K562 (cell line): Measurements from ENCODE around the gene ETS2. TPM values are rescaled to one million over a fixed set of nuclear protein-coding genes. Genes with fewer than 3 reads are reported as not detected.
A peak's percentile ranks its signal among the peaks of the same experiment; 100 is the strongest.

Experiments used
- C11orf30 ChIP-seq: fragments of 450-650 bp; IDR thresholded peaks from 2 replicates; pipeline ENCODE4 v1.6.1; 2016; ENCODE audit warnings: low read depth, mild to moderate bottlenecking
- FOXM1 ChIP-seq, 2 experiments: fragments of 450-650 bp in 1 of 2; sonication (generic) in 1 of 2; formaldehyde crosslinking in 1 of 2; IDR thresholded peaks; 2 replicates each; pipeline versions ENCODE4 v1.6.1 to v1.9.0; 2017 to 2022; ENCODE audit warnings: low read depth in 2 of 2, mild to moderate bottlenecking in 2 of 2, missing genetic modification reagents in 1 of 2, moderate library complexity in 1 of 2
- IRF9 ChIP-seq: fragments of 450-650 bp; IDR thresholded peaks from 2 replicates; pipeline ENCODE4 v1.6.1; 2016; ENCODE audit warnings: missing biosample characterization, missing genetic modification characterization
- MAFK ChIP-seq: IDR thresholded peaks from 2 replicates; pipeline ENCODE4 v1.6.1; 2011; ENCODE audit warnings: low read length, improper control_type of control experiment
- MYBL2 ChIP-seq, 2 experiments: fragments of 450-650 bp in 1 of 2; sonication (generic) in 1 of 2; formaldehyde crosslinking in 1 of 2; IDR thresholded peaks; 2 replicates each; pipeline versions ENCODE4 v1.6.1 to v1.8.1; 2017 to 2022; ENCODE audit warnings: borderline replicate concordance in 1 of 2, inconsistent platforms in 1 of 2, low read depth in 1 of 2, mild to moderate bottlenecking in 1 of 2, missing genetic modification reagents in 1 of 2, moderate library complexity in 1 of 2
- MYC ChIP-seq, 2 experiments: fragments of 250-450 bp in 1 of 2; sonication (Bioruptor Pico) in 1 of 2; IDR thresholded peaks; 2 replicates each; pipeline versions ENCODE4 v1.5.1 to v1.6.1; 2012 to 2021; ENCODE audit warnings: low read depth in 2 of 2, borderline replicate concordance in 1 of 2, improper control_type of control experiment in 1 of 2, low read length in 1 of 2, mild to moderate bottlenecking in 1 of 2, moderate library complexity in 1 of 2
- NR2C1 ChIP-seq, 2 experiments: fragments of 450-650 bp; IDR thresholded peaks; 2 replicates each; pipeline ENCODE4 v1.6.1; 2017; ENCODE audit warnings: mild to moderate bottlenecking in 2 of 2, antibody characterized with exemption in 1 of 2, inconsistent platforms in 1 of 2, missing compliant biosample characterization in 1 of 2, missing genetic modification characterization in 1 of 2
- SMARCA4 ChIP-seq: fragments of 450-650 bp; IDR thresholded peaks from 2 replicates; pipeline ENCODE4 v1.6.1; 2016
- SMARCE1 ChIP-seq: fragments of 450-650 bp; IDR thresholded peaks from 2 replicates; pipeline ENCODE4 v1.7.1; 2016; ENCODE audit warnings: mild to moderate bottlenecking
- STAG1 ChIP-seq: sonication (generic); formaldehyde crosslinking; IDR thresholded peaks from 2 replicates; pipeline ENCODE4 v1.5.0; 2020; ENCODE audit warnings: missing genetic modification reagents, borderline replicate concordance
- TCF7L2 ChIP-seq: fragments of 150-350 bp; IDR thresholded peaks from 2 replicates; pipeline ENCODE4 v1.6.1; 2016; ENCODE audit warnings: low read depth, mild to moderate bottlenecking, low read length, moderate library complexity
- TCFL5 ChIP-seq: fragments of 250-450 bp; sonication (Bioruptor Pico); conservative IDR thresholded peaks from 2 replicates; pipeline ENCODE4 v1.6.1; 2021; ENCODE audit warnings: mild to moderate bottlenecking, moderate library complexity, matching md5 sums
- ZNF639 ChIP-seq, 2 experiments: fragments of 200-800 bp in 1 of 2; sonication (Bioruptor generic) in 1 of 2; sonication (generic) in 1 of 2; formaldehyde crosslinking in 1 of 2; IDR thresholded peaks in 1 of 2; conservative IDR thresholded peaks in 1 of 2; 2 replicates each; pipeline versions ENCODE4 v1.5.0 to v1.6.1; 2016 to 2020; ENCODE audit warnings: missing compliant biosample characterization in 1 of 2, missing genetic modification characterization in 1 of 2, missing genetic modification reagents in 1 of 2
- polyA plus RNA-seq, 8 experiments: library from polyadenylated mRNA; depleted of rRNA in 4 of 8; stranded (reverse) in 5 of 8; unstranded in 3 of 8; fragments of >200 nt; fragmentation: Nextera tagmentation in 2 of 8; fragmentation: Illumina TruSeq in 1 of 8; extraction: Ambion mirVana in 2 of 8; extraction: Trizol in 1 of 8; gene quantifications; 2 replicates each; pipeline versions ENCODE4 v1.2.1 to v1.2.3, GENCODE V29; 2011 to 2014; ENCODE audit warnings: inconsistent platforms in 1 of 8, missing spikeins in 1 of 8
- total RNA-seq, 7 experiments: library from RNA; depleted of rRNA in 6 of 7; stranded (reverse); fragments of >200 nt in 6 of 7; fragmentation: Illumina TruSeq in 2 of 7; extraction: Trizol in 2 of 7; gene quantifications; 2 replicates each; pipeline versions ENCODE4 v1.2.1 to v1.2.3, GENCODE V29; 2011 to 2021; ENCODE audit warnings: low replicate concordance in 1 of 7
- TF ChIP-seq, protein P1 (sequence below): fragments of 450-650 bp; IDR thresholded peaks from 2 replicates; pipeline ENCODE4 v1.6.1; 2017; ENCODE audit warnings: antibody characterized with exemption, mild to moderate bottlenecking
- TF ChIP-seq, protein P2 (sequence below): fragments of 200-800 bp; sonication (Bioruptor generic); IDR thresholded peaks from 2 replicates; pipeline ENCODE4 v1.6.1; 2017; ENCODE audit warnings: missing genetic modification characterization, missing compliant biosample characterization

ETS2 gene
- total and polyA plus RNA-seq, 9 of the 15 experiments (the other 6 are each of a cell fraction or from before 2014, with no cell fraction given): 1.7 to 24.4 (median 12.2) TPM

- TF ChIP-seq ZNF639 (CRISPR knock-in tag; conservative IDR thresholded peaks at IDR 0.05 in 1 of 2, IDR thresholded peaks at IDR 0.05 in 1 of 2) (peak in 1 of 2 experiments; percentile 68; a peak in 1 of 4 replicates), STAG1 (CRISPR knock-in tag) (no peak), IRF9 (tag) (peak; percentile 37; the same call in 1 of the 2 replicates), TCFL5 (CRISPR knock-in tag) (no peak), SMARCE1 (0 out of 2 replicates have a peak, but pooled peaks have one; percentile 22), NR2C1 (IDR thresholded peaks at IDR 0.05) (no peak), NR2C1 (tag; IDR thresholded peaks at IDR 0.05) (peak; percentile 31; the same call in 1 of the 2 replicates), TCF7L2 (no peak), SMARCA4 (0 out of 2 replicates have a peak, but pooled peaks have one; percentile 19), FOXM1 (IDR thresholded peaks at IDR 0.05; ENCODE audit: low read depth) (no peak), FOXM1 (CRISPR knock-in tag; IDR thresholded peaks at IDR 0.05; ENCODE audit: low read depth) (no peak), MYBL2 (IDR thresholded peaks at IDR 0.05; ENCODE audit: low read depth) (no peak), MYBL2 (CRISPR knock-in tag; IDR thresholded peaks at IDR 0.05; ENCODE audit: borderline replicate concordance) (no peak), MYC (IDR thresholded peaks at IDR 0.05; ENCODE audit: low read depth, low read length) (no peak), MYC (CRISPR knock-in tag; IDR thresholded peaks at IDR 0.05; ENCODE audit: borderline replicate concordance, low read depth) (peak; percentile 30; the same call in 1 of the 2 replicates), MAFK (peak; percentile 44; the same call in 1 of the 2 replicates), C11orf30 (peak; percentile 62; the same call in 1 of the 2 replicates)
- TF ChIP-seq, protein P1, sequence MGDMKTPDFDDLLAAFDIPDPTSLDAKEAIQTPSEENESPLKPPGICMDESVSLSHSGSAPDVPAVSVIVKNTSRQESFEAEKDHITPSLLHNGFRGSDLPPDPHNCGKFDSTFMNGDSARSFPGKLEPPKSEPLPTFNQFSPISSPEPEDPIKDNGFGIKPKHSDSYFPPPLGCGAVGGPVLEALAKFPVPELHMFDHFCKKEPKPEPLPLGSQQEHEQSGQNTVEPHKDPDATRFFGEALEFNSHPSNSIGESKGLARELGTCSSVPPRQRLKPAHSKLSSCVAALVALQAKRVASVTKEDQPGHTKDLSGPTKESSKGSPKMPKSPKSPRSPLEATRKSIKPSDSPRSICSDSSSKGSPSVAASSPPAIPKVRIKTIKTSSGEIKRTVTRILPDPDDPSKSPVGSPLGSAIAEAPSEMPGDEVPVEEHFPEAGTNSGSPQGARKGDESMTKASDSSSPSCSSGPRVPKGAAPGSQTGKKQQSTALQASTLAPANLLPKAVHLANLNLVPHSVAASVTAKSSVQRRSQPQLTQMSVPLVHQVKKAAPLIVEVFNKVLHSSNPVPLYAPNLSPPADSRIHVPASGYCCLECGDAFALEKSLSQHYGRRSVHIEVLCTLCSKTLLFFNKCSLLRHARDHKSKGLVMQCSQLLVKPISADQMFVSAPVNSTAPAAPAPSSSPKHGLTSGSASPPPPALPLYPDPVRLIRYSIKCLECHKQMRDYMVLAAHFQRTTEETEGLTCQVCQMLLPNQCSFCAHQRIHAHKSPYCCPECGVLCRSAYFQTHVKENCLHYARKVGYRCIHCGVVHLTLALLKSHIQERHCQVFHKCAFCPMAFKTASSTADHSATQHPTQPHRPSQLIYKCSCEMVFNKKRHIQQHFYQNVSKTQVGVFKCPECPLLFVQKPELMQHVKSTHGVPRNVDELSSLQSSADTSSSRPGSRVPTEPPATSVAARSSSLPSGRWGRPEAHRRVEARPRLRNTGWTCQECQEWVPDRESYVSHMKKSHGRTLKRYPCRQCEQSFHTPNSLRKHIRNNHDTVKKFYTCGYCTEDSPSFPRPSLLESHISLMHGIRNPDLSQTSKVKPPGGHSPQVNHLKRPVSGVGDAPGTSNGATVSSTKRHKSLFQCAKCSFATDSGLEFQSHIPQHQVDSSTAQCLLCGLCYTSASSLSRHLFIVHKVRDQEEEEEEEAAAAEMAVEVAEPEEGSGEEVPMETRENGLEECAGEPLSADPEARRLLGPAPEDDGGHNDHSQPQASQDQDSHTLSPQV: peak; percentile 43; the same call in 1 of the 2 replicates
- TF ChIP-seq, protein P2, sequence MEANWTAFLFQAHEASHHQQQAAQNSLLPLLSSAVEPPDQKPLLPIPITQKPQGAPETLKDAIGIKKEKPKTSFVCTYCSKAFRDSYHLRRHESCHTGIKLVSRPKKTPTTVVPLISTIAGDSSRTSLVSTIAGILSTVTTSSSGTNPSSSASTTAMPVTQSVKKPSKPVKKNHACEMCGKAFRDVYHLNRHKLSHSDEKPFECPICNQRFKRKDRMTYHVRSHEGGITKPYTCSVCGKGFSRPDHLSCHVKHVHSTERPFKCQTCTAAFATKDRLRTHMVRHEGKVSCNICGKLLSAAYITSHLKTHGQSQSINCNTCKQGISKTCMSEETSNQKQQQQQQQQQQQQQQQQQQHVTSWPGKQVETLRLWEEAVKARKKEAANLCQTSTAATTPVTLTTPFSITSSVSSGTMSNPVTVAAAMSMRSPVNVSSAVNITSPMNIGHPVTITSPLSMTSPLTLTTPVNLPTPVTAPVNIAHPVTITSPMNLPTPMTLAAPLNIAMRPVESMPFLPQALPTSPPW (CRISPR knock-in tag): peak; percentile 24; the same call in 1 of the 2 replicates
These were observed 33.9 kb downstream of the ETS2 start (continued) for GRCh38 chr21:38839328-38840286.
